Measurements from ENCODE around the gene ZC2HC1B. TPM values are rescaled to one million over a fixed set of nuclear protein-coding genes. Genes with fewer than 3 reads are reported as not detected.
"Not testable (repeated sequence)": the region's sequence is repeated elsewhere in the genome, so short reads cannot be mapped to it uniquely, and the experiment has no call there.

ZC2HC1B gene
- total RNA-seq, 1 experiment from 2014 or later: not detected

- peaks cover 4% of the 10 kb centered on the region for H3K79me1 ChIP-seq (ENCODE audit: insufficient read depth, low read depth, low read length, poor library complexity, severe bottlenecking)
- no peaks in the 10 kb centered on the region for H3K9me3 ChIP-seq (ENCODE audit: control insufficient read depth, low read depth, low read length)
- no peak overlapping the region for H2BK120ac ChIP-seq (ENCODE audit: low read depth, low read length, poor library complexity, severe bottlenecking)
- H2BK5ac ChIP-seq (ENCODE audit: insufficient read length, low read length): no peak overlapping the region
- Mint-ChIP-seq H3K27me3 (ENCODE audit: low read depth) (no peaks in the 10 kb centered on the region), H3K27ac (no peak overlapping the region), H3K4me3 (peak overlapping the region in 1 of 2 experiments; percentile 25; a peak in 2 of 5 replicates), H3K9me3 (no peaks in the 10 kb centered on the region), H3K4me1 (peaks cover 10 to 14% of the 10 kb centered on the region in 2 experiments), H3K36me3 (ENCODE audit: insufficient read depth in 1 of 3, low read depth in 3 of 3) (peaks cover 46 to 62% (median 56%) of the 10 kb centered on the region in 3 experiments)
- H3K23me2 ChIP-seq (ENCODE audit: insufficient read length, low read depth, low read length, poor library complexity, severe bottlenecking): peaks cover 4% of the 10 kb centered on the region
- no peak overlapping the region for H3K4ac ChIP-seq (ENCODE audit: low read depth, low read length)
- H2BK12ac ChIP-seq (ENCODE audit: insufficient read length, low read depth, low read length): no peak overlapping the region
- H4K8ac ChIP-seq (replicated peaks; ENCODE audit: insufficient read length, low read depth, low read length): no peak overlapping the region
- H3K79me2 ChIP-seq (ENCODE audit: insufficient read depth, low read length): peaks cover 9% of the 10 kb centered on the region; the same call in 1 of the 2 replicates
- no peak overlapping the region for H2AK5ac ChIP-seq (ENCODE audit: insufficient read length, low read length)
- no peak overlapping the region for H2BK20ac ChIP-seq (ENCODE audit: low read depth, low read length, poor library complexity, severe bottlenecking)
- no peak overlapping the region for H3K27ac ChIP-seq (ENCODE audit: insufficient read length, low read depth, low read length)
- no peaks in the 10 kb centered on the region for H4K20me1 ChIP-seq (ENCODE audit: control insufficient read depth, insufficient read depth, insufficient read length)
- no peak overlapping the region for H3K23ac ChIP-seq (ENCODE audit: insufficient read length, low read depth, low read length)
- no peak overlapping the region for H2BK15ac ChIP-seq (ENCODE audit: low read depth, low read length)
- H3K4me1 ChIP-seq (ENCODE audit: insufficient read depth, low read length): no peaks in the 10 kb centered on the region
- H2AFZ ChIP-seq (ENCODE audit: low read length): no peak overlapping the region
- TF ChIP-seq CTCF (conservative IDR thresholded peaks at IDR 0.05): no peak
- H3T11ph ChIP-seq (ENCODE audit: low read length): no peak overlapping the region
- H3K27me3 ChIP-seq (ENCODE audit: insufficient read depth, low read length): no peaks in the 10 kb centered on the region
- H3K9ac ChIP-seq (ENCODE audit: extremely low read depth, insufficient read length, low read length): no peak overlapping the region
- no peak for DNase-seq
- H4K5ac ChIP-seq (ENCODE audit: insufficient read length, low read depth, low read length): no peak overlapping the region
- no CpG with 5 or more reads among the region's 5 CpGs for WGBS (ENCODE audit: extremely low coverage, insufficient read length, low lambda C conversion rate)
- H3K18ac ChIP-seq (ENCODE audit: insufficient read length, low read depth, low read length): no peak overlapping the region
- no peak overlapping the region for H3K56ac ChIP-seq (ENCODE audit: insufficient read length, low read depth, low read length)
- H4K91ac ChIP-seq (ENCODE audit: insufficient read length, low read depth, low read length): no peak overlapping the region
- no peak overlapping the region for H3K14ac ChIP-seq (ENCODE audit: insufficient read depth, low read length)
- H3K4me2 ChIP-seq (ENCODE audit: insufficient read depth, insufficient read length, low read length): no peak overlapping the region
Observed at GRCh38 chr6:143845033-143845432, 19.2 kb upstream of the ZC2HC1B start.

GRCh38 chr6:143851706-143852105 lies 12.6 kb upstream of the ZC2HC1B start:
- not testable (repeated sequence) for H4K8ac ChIP-seq (replicated peaks; ENCODE audit: insufficient read length, low read depth, low read length); H3K18ac ChIP-seq (ENCODE audit: insufficient read length, low read depth, low read length); H2AFZ ChIP-seq (ENCODE audit: low read length); H4K5ac ChIP-seq (ENCODE audit: insufficient read length, low read depth, low read length); H3K4me2 ChIP-seq (ENCODE audit: insufficient read depth, insufficient read length, low read length); H3K27ac ChIP-seq (ENCODE audit: insufficient read length, low read depth, low read length); H3K9ac ChIP-seq (ENCODE audit: extremely low read depth, insufficient read length, low read length); H3K79me2 ChIP-seq (ENCODE audit: insufficient read depth, low read length); H4K91ac ChIP-seq (ENCODE audit: insufficient read length, low read depth, low read length); DNase-seq; H3K14ac ChIP-seq (ENCODE audit: insufficient read depth, low read length); H3K23ac ChIP-seq (ENCODE audit: insufficient read length, low read depth, low read length); H3K4me1 ChIP-seq (ENCODE audit: insufficient read depth, low read length); H3T11ph ChIP-seq (ENCODE audit: low read length); H2AK5ac ChIP-seq (ENCODE audit: insufficient read length, low read length); H2BK12ac ChIP-seq (ENCODE audit: insufficient read length, low read depth, low read length); H3K23me2 ChIP-seq (ENCODE audit: insufficient read length, low read depth, low read length, poor library complexity, severe bottlenecking); H3K4me1 Mint-ChIP-seq; H2BK15ac ChIP-seq (ENCODE audit: low read depth, low read length); H3K79me1 ChIP-seq (ENCODE audit: insufficient read depth, low read depth, low read length, poor library complexity, severe bottlenecking); H2BK5ac ChIP-seq (ENCODE audit: insufficient read length, low read length); H3K27me3 Mint-ChIP-seq (ENCODE audit: low read depth); H3K4ac ChIP-seq (ENCODE audit: low read depth, low read length); H2BK120ac ChIP-seq (ENCODE audit: low read depth, low read length, poor library complexity, severe bottlenecking); H3K27me3 ChIP-seq (ENCODE audit: insufficient read depth, low read length); H2BK20ac ChIP-seq (ENCODE audit: low read depth, low read length, poor library complexity, severe bottlenecking); H3K27ac Mint-ChIP-seq; H3K56ac ChIP-seq (ENCODE audit: insufficient read length, low read depth, low read length); H4K20me1 ChIP-seq (ENCODE audit: control insufficient read depth, insufficient read depth, insufficient read length); H3K4me3 Mint-ChIP-seq; H3K9me3 ChIP-seq (ENCODE audit: control insufficient read depth, low read depth, low read length)
- peaks cover 9 to 10% of the 10 kb centered on the region in 2 experiments; a peak in 4 of 5 replicates for H3K9me3 Mint-ChIP-seq
- peaks cover 86 to 97% (median 93%) of the 10 kb centered on the region in 3 experiments for H3K36me3 Mint-ChIP-seq (ENCODE audit: insufficient read depth in 1 of 3, low read depth in 3 of 3)
- WGBS (ENCODE audit: extremely low coverage, insufficient read length, low lambda C conversion rate): no CpG with 5 or more reads among the region's 3 CpGs
